H1 (cell line): ENCODE measurements around the gene SCYL2. TPM values are rescaled to one million over a fixed set of nuclear protein-coding genes. Genes with fewer than 3 reads are reported as not detected.

Source experiments
- CTCF ChIA-PET: fragments of 300-600 bp; sonication (Branson Sonifier 250); formaldehyde crosslinking; loops from one replicate; lab custom pipeline; 2021; ENCODE audit not compliant: partially characterized antibody; lab: Charles Lee
- POLR2A ChIA-PET: fragments of 300-600 bp; sonication (Branson Sonifier 250); formaldehyde crosslinking; loops from one replicate; lab custom pipeline; 2021; ENCODE audit warnings: inconsistent platforms; ENCODE audit not compliant: partially characterized antibody; lab: Charles Lee
- DNase-seq, 2 experiments: peaks; one replicate each; pipeline versions ENCODE4 v3.0.0 to v3.0.0-alpha.2; 2010 to 2022; ENCODE audit warnings: low spot score in 2 of 2, low read depth in 1 of 2, mixed read lengths in 1 of 2
- FAIRE-seq: peaks from 2 replicates; lab custom pipeline; 2011; peaks lifted over from hg19 to GRCh38; lab: Jason Lieb, UNC
- H2AFZ ChIP-seq: 2 replicates; pipeline ENCODE4 v1.8.1; 2012; ENCODE audit warnings: low read length, inconsistent platforms
- H2AK5ac ChIP-seq: 2 replicates; pipeline ENCODE4 v1.6.1; 2013; ENCODE audit warnings: low read depth, low read length
- H2BK120ac ChIP-seq: replicated peaks from 2 replicates; pipeline ENCODE3; 2013; ENCODE audit warnings: low read depth, low read length, inconsistent platforms
- H2BK12ac ChIP-seq: 2 replicates; pipeline ENCODE4 v1.6.1; 2013; ENCODE audit warnings: low read depth, low read length
- H2BK15ac ChIP-seq: 2 replicates; pipeline ENCODE4 v1.6.1; 2013; ENCODE audit warnings: low read length
- H2BK20ac ChIP-seq: 2 replicates; pipeline ENCODE4 v1.6.1; 2013; ENCODE audit warnings: low read length
- H2BK5ac ChIP-seq: 2 replicates; pipeline ENCODE4 v1.6.1; 2013; ENCODE audit warnings: low read depth, low read length
- H3K14ac ChIP-seq: 2 replicates; pipeline ENCODE4 v1.6.1; 2013; ENCODE audit warnings: inconsistent platforms; ENCODE audit not compliant: insufficient read length
- H3K18ac ChIP-seq: 2 replicates; pipeline ENCODE4 v1.6.1; 2013; ENCODE audit warnings: low read length; ENCODE audit errors: extremely low read depth
- H3K23ac ChIP-seq: 2 replicates; pipeline ENCODE4 v1.6.1; 2013; ENCODE audit warnings: inconsistent platforms; ENCODE audit not compliant: insufficient read length
- H3K23me2 ChIP-seq: 2 replicates; pipeline ENCODE4 v1.6.1; 2013; ENCODE audit warnings: low read depth, low read length
- H3K27ac ChIP-seq: 2 replicates; pipeline ENCODE4 v1.6.1; 2011; ENCODE audit warnings: low read depth, low read length, inconsistent platforms
- H3K27me3 ChIP-seq, 4 experiments: replicated peaks in 1 of 4; 1 replicate in 1 of 4; 2 replicates in 3 of 4; pipeline versions ENCODE4 v1.6.1 to v1.8.1; 2011 to 2013; ENCODE audit warnings: low read length in 3 of 4, mild to moderate bottlenecking in 3 of 4, inconsistent platforms in 2 of 4, mixed read lengths in 2 of 4, moderate library complexity in 1 of 4; ENCODE audit not compliant: control insufficient read depth in 3 of 4, insufficient read depth in 3 of 4; ENCODE audit errors: extremely low read depth in 1 of 4
- H3K36me3 ChIP-seq, 4 experiments: 2 replicates each; pipeline versions ENCODE4 v1.6.1 to v1.8.1; 2011 to 2013; ENCODE audit warnings: mild to moderate bottlenecking in 4 of 4, low read length in 3 of 4, moderate library complexity in 2 of 4, control low read depth in 1 of 4, inconsistent platforms in 1 of 4; ENCODE audit not compliant: insufficient read depth in 4 of 4, control insufficient read depth in 2 of 4
- H3K4ac ChIP-seq: replicated peaks from 2 replicates; pipeline ENCODE3; 2013; ENCODE audit warnings: low read length, low read depth, mixed read lengths, inconsistent platforms; ENCODE audit not compliant: insufficient read length
- H3K4me1 ChIP-seq, 4 experiments: replicated peaks in 1 of 4; 1 replicate in 1 of 4; 2 replicates in 3 of 4; pipeline versions ENCODE4 v1.6.1 to v1.8.1; 2011 to 2013; ENCODE audit warnings: low read length in 3 of 4, inconsistent platforms in 2 of 4, mixed read lengths in 1 of 4; ENCODE audit not compliant: insufficient read depth in 4 of 4, control insufficient read depth in 3 of 4
- H3K4me2 ChIP-seq, 2 experiments: 2 replicates each; pipeline versions ENCODE4 v1.6.1 to v1.8.1; 2011 to 2013; ENCODE audit warnings: low read depth in 2 of 2, low read length in 2 of 2, control low read depth in 1 of 2, inconsistent platforms in 1 of 2, mild to moderate bottlenecking in 1 of 2; ENCODE audit not compliant: insufficient read depth in 1 of 2
- H3K4me3 ChIP-seq, 4 experiments: fragments of 200-600, 300-600 bp in 1 of 4; sonication (generic), shearing (Covaris generic), sonication (Bioruptor Twin) in 1 of 4; 2 replicates each; pipeline versions ENCODE4 v1.5.1 to v1.8.1; 2011 to 2016; ENCODE audit warnings: low read length in 4 of 4, low read depth in 3 of 4, control low read depth in 2 of 4, inconsistent platforms in 2 of 4, mild to moderate bottlenecking in 2 of 4, mixed read lengths in 1 of 4, moderate library complexity in 1 of 4; ENCODE audit not compliant: insufficient read depth in 2 of 4; ENCODE audit errors: extremely low read depth in 1 of 4
- H3K56ac ChIP-seq: replicated peaks from 2 replicates; pipeline ENCODE3; 2013; ENCODE audit warnings: low read depth, mild to moderate bottlenecking, mixed read lengths, low read length, inconsistent platforms; ENCODE audit not compliant: insufficient read length
- H3K79me1 ChIP-seq: 2 replicates; pipeline ENCODE4 v1.6.1; 2013; ENCODE audit warnings: low read depth, low read length, control low read depth
- H3K79me2 ChIP-seq, 2 experiments: 2 replicates each; pipeline versions ENCODE4 v1.6.1 to v1.8.1; 2012 to 2013; ENCODE audit warnings: low read length in 2 of 2, mild to moderate bottlenecking in 2 of 2, inconsistent platforms in 1 of 2; ENCODE audit not compliant: insufficient read depth in 2 of 2, control insufficient read depth in 1 of 2
- H3K9ac ChIP-seq, 4 experiments: replicated peaks in 1 of 4; 1 replicate in 1 of 4; 2 replicates in 3 of 4; pipeline versions ENCODE4 v1.6.1 to v1.8.1; 2011 to 2013; ENCODE audit warnings: low read depth in 3 of 4, low read length in 3 of 4, control low read depth in 2 of 4, mild to moderate bottlenecking in 2 of 4, moderate library complexity in 2 of 4, inconsistent platforms in 1 of 4; ENCODE audit errors: extremely low read depth in 1 of 4
- H3K9me3 ChIP-seq, 2 experiments: 2 replicates each; pipeline versions ENCODE4 v1.6.1 to v1.8.1; 2012 to 2013; ENCODE audit warnings: mild to moderate bottlenecking in 2 of 2, moderate library complexity in 2 of 2, control low read depth in 1 of 2, inconsistent platforms in 1 of 2, low read depth in 1 of 2, low read length in 1 of 2, mixed read lengths in 1 of 2; ENCODE audit not compliant: insufficient read depth in 2 of 2
- H4K20me1 ChIP-seq, 2 experiments: replicated peaks in 1 of 2; 2 replicates each; pipeline versions ENCODE3 to v1.8.1; 2011 to 2013; ENCODE audit warnings: inconsistent platforms in 2 of 2, low read length in 2 of 2, mild to moderate bottlenecking in 1 of 2; ENCODE audit not compliant: insufficient read depth in 2 of 2, control insufficient read depth in 1 of 2
- H4K5ac ChIP-seq: 2 replicates; pipeline ENCODE4 v1.6.1; 2013; ENCODE audit warnings: low read length, low read depth, mixed read lengths, inconsistent platforms; ENCODE audit not compliant: insufficient read length
- H4K8ac ChIP-seq: 2 replicates; pipeline ENCODE4 v1.8.0; 2013; ENCODE audit warnings: mild to moderate bottlenecking, moderate library complexity, low read length, inconsistent platforms; ENCODE audit not compliant: insufficient read depth; ENCODE audit errors: extremely low read depth
- H4K91ac ChIP-seq: replicated peaks from 2 replicates; pipeline ENCODE3; 2013; ENCODE audit warnings: low read length, mixed read lengths, inconsistent platforms; ENCODE audit not compliant: insufficient read length
- GTF2F1 ChIP-seq: IDR thresholded peaks from 2 replicates; pipeline ENCODE4 v1.6.1; 2012; ENCODE audit warnings: low read depth, low read length, improper control_type of control experiment, borderline replicate concordance
- HDAC6 ChIP-seq: IDR thresholded peaks from one replicate; pipeline ENCODE4 v1.7.1; 2012; ENCODE audit warnings: low read depth, mild to moderate bottlenecking, inconsistent platforms, low read length, moderate library complexity
- WGBS, 2 experiments: shearing (Covaris generic) in 1 of 2; methylation state at CpG; one replicate each; pipeline versions ENCODE4 v1.1.6 to v1.1.7; 2013 to 2015; ENCODE audit warnings: low lambda C conversion rate in 2 of 2, mixed read lengths in 2 of 2, inconsistent platforms in 1 of 2, low coverage in 1 of 2, missing lambda C conversion rate in 1 of 2; ENCODE audit not compliant: insufficient replicate concordance in 2 of 2, insufficient coverage in 1 of 2, insufficient read length in 1 of 2; ENCODE audit errors: extremely low coverage in 1 of 2, missing lambda C conversion rate in 1 of 2; 5-methylcytosine and 5-hydroxymethylcytosine counted together
- polyA plus RNA-seq, 7 experiments: library from polyadenylated mRNA; depleted of rRNA in 3 of 7; stranded (reverse) in 5 of 7; unstranded in 2 of 7; fragments of >200 nt in 5 of 7; fragments of 200-250 nt in 2 of 7; gene quantifications; 1 replicate in 5 of 7; 2 replicates in 1 of 7; 4 replicates in 1 of 7; pipeline versions ENCODE4 v1.2.1 to v1.2.3, GENCODE V29; 2011 to 2013; ENCODE audit warnings: missing spikeins in 2 of 7, mixed read lengths in 2 of 7
- total RNA-seq: library from RNA; stranded (reverse); fragmentation: NEBNext Ultra II Directional; extraction: Animal tissue kit (Norgen Biotek cat#: 25700); gene quantifications from 2 replicates; pipeline ENCODE4 v1.2.1, GENCODE V29; 2021

SCYL2 gene
- total and polyA plus RNA-seq, 2 of the 8 experiments (the other 6 are each of a cell fraction or from before 2014, with no cell fraction given), result 8.9 to 48.7 TPM

- no peaks in the 10 kb centered on the region for H4K20me1 ChIP-seq
- H3K4me3 ChIP-seq, result no peak overlapping the region
- H3K36me3 ChIP-seq, result no peaks in the 10 kb centered on the region
- no peak overlapping the region for H3K23ac ChIP-seq
- 45% methylated on average over 1 of the region's 3 CpGs; no CpG with 5 or more reads in 1 of the 2 experiments for WGBS, 2 experiments
- no peaks in the 10 kb centered on the region for H3K79me1 ChIP-seq
- H2BK120ac ChIP-seq, result no peak overlapping the region
- H3K9me3 ChIP-seq, result no peaks in the 10 kb centered on the region
- H3K27ac ChIP-seq, result no peak overlapping the region
- no peaks in the 10 kb centered on the region for H3K79me2 ChIP-seq
- H3K4me1 ChIP-seq, result no peaks in the 10 kb centered on the region
- H4K5ac ChIP-seq, result no peak overlapping the region
- no peak overlapping the region for H2BK12ac ChIP-seq
- H3K27me3 ChIP-seq, result no peaks in the 10 kb centered on the region
- H2BK20ac ChIP-seq, result no peak overlapping the region
- no peak overlapping the region for H4K8ac ChIP-seq
- FAIRE-seq, result no peak
- ChIA-PET POLR2A (no interaction called here), CTCF (interaction anchor here (0.6 to 6.9 kb wide), 10 partner anchors 14 to 325 kb away, joined by 3 to 94 read pairs (median 11); no protein-coding TSS in a partner anchor)
- no peak overlapping the region for H2AFZ ChIP-seq
- DNase-seq, result no peak
- no peak overlapping the region for H2BK5ac ChIP-seq
- H3K14ac ChIP-seq, result no peak overlapping the region
- H3K23me2 ChIP-seq, result no peaks in the 10 kb centered on the region
- no peak overlapping the region for H4K91ac ChIP-seq
- H2BK15ac ChIP-seq, result no peak overlapping the region
- H3K4ac ChIP-seq, result no peak overlapping the region
- TF ChIP-seq GTF2F1 (no peak), HDAC6 (no peak)
- no peak overlapping the region for H3K9ac ChIP-seq
- no peak overlapping the region for H2AK5ac ChIP-seq
- no peak overlapping the region for H3K4me2 ChIP-seq
- no peak overlapping the region for H3K56ac ChIP-seq
- no peak overlapping the region for H3K18ac ChIP-seq
These were observed 79.7 kb downstream of the SCYL2 start for GRCh38 chr12:100346660-100347059.
